Activated CD8-positive, alpha-beta T cell treated with anti-CD3 and anti-CD28 coated beads for 36 hours (primary cell): ENCODE data around the gene ADGRG1. TPM values are rescaled to one million over a fixed set of nuclear protein-coding genes. Genes with fewer than 3 reads are reported as not detected.

Experiments used
- ATAC-seq: fragments of 200-7000 bp; cut with Tn5 transposase; one replicate; pipeline ENCODE4 v1.10.0; 2021; ENCODE audit warnings: mild to moderate bottlenecking, moderate library complexity
- CTCF ChIA-PET: fragments of 350-600 bp; sonication (Branson Sonifier 250); formaldehyde crosslinking; loops from one replicate; lab custom pipeline; 2021; ENCODE audit warnings: antibody characterized with exemption; lab: Charles Lee
- POLR2A ChIA-PET: fragments of 350-600 bp; sonication (Branson Sonifier 250); formaldehyde crosslinking; loops from one replicate; lab custom pipeline; 2021; ENCODE audit warnings: antibody characterized with exemption; lab: Charles Lee
- DNase-seq: peaks from one replicate; pipeline ENCODE4 v3.0.0-alpha.2; 2020
- H3K27ac Mint-ChIP-seq: one replicate; pipeline ENCODE4 v1.8.0; 2021; ENCODE audit warnings: mild to moderate bottlenecking, mixed read lengths
- H3K27me3 Mint-ChIP-seq: one replicate; pipeline ENCODE4 v1.8.0; 2021; ENCODE audit warnings: mixed read lengths
- H3K36me3 Mint-ChIP-seq: one replicate; pipeline ENCODE4 v1.8.0; 2021; ENCODE audit warnings: low read depth, mixed read lengths
- H3K4me1 Mint-ChIP-seq: one replicate; pipeline ENCODE4 v1.8.0; 2021; ENCODE audit warnings: low read depth, mixed read lengths
- H3K4me3 Mint-ChIP-seq: one replicate; pipeline ENCODE4 v1.8.0; 2021; ENCODE audit warnings: mild to moderate bottlenecking, moderate library complexity, mixed read lengths
- H3K9me3 Mint-ChIP-seq: one replicate; pipeline ENCODE4 v1.8.0; 2021; ENCODE audit warnings: mixed read lengths
- intact Hi-C: fragments of 100-400 bp; cut with micrococcal nuclease; formaldehyde crosslinking; loops from one replicate; pipeline ENCODE4 v1.10.0; 2022
- total RNA-seq, 2 experiments: library from RNA; stranded (reverse); gene quantifications; one replicate each; pipeline ENCODE4 v1.2.3, GENCODE V29; 2021
- TF ChIP-seq, protein P1 (sequence below): fragments of 200-600 bp; IDR thresholded peaks from one replicate; pipeline ENCODE4 v1.8.0; 2022; ENCODE audit warnings: antibody characterized with exemption, mild to moderate bottlenecking

The ADGRG1 gene
- total RNA-seq, 2 experiments from 2014 or later = 4.9 to 8.5 TPM

DNA sequence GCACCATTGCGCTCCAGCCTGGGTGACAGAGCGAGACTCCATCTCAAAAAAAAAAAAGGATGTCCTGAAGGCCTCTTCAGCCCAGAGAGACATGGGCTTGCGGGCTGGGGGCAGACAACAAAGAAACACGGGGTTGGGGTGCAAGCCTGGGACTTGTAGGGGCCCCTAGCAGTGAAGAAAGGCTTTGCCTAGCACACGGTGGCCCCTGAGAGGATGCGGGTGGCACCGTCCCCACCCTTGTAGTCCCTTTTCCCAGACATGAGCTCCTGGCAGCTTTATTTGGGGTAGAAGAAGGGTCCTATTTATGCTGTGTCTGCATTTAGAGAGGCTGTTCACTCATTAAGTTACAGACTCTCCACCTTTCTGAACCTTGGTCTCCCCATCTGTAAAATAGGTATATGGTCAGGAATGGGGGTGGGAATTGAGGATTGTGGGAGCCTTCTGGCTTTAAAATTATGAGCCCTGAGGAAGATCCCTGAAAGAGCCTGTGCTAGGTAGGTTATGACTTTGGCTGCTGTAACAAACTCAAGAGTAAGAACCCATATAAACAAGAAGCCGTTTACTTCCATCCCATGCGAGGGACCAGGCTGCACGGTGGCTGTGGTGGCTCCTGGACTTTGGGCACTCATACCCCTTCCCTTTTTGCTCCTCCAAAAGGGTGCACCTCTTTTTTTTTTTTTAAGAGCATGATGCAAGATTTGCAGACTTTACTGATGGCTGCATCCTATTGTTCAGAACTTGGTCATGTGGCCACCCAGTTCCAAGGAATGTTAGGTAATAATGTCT is 20.6 kb upstream of the ADGRG1 start:
- H3K27me3 Mint-ChIP-seq = no peaks in the 10 kb centered on the region
- intact Hi-C loops = loop anchor here (2.0 to 10.0 kb wide), 2 partner anchors 31 to 127 kb away; partner anchors contain the start of gene KATNB1
- peak overlapping the region; percentile 93 for H3K27ac Mint-ChIP-seq
- H3K36me3 Mint-ChIP-seq = no peaks in the 10 kb centered on the region
- ChIA-PET CTCF (interaction anchor here (1.7 to 5.9 kb wide), 6 partner anchors 7 to 42 kb away, joined by 4 to 74 read pairs (median 42); no protein-coding TSS in a partner anchor), POLR2A (interaction anchor here (1.0 to 6.6 kb wide), 4 partner anchors 7 to 39 kb away, joined by 3 to 68 read pairs (median 38); no protein-coding TSS in a partner anchor)
- H3K4me3 Mint-ChIP-seq = no peak overlapping the region
- H3K4me1 Mint-ChIP-seq = peaks cover 62% of the 10 kb centered on the region
- no peaks in the 10 kb centered on the region for H3K9me3 Mint-ChIP-seq
- peak; percentile 1 for DNase-seq
- TF ChIP-seq, protein P1, sequence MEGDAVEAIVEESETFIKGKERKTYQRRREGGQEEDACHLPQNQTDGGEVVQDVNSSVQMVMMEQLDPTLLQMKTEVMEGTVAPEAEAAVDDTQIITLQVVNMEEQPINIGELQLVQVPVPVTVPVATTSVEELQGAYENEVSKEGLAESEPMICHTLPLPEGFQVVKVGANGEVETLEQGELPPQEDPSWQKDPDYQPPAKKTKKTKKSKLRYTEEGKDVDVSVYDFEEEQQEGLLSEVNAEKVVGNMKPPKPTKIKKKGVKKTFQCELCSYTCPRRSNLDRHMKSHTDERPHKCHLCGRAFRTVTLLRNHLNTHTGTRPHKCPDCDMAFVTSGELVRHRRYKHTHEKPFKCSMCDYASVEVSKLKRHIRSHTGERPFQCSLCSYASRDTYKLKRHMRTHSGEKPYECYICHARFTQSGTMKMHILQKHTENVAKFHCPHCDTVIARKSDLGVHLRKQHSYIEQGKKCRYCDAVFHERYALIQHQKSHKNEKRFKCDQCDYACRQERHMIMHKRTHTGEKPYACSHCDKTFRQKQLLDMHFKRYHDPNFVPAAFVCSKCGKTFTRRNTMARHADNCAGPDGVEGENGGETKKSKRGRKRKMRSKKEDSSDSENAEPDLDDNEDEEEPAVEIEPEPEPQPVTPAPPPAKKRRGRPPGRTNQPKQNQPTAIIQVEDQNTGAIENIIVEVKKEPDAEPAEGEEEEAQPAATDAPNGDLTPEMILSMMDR = no peak
- no peak for ATAC-seq

DNA sequence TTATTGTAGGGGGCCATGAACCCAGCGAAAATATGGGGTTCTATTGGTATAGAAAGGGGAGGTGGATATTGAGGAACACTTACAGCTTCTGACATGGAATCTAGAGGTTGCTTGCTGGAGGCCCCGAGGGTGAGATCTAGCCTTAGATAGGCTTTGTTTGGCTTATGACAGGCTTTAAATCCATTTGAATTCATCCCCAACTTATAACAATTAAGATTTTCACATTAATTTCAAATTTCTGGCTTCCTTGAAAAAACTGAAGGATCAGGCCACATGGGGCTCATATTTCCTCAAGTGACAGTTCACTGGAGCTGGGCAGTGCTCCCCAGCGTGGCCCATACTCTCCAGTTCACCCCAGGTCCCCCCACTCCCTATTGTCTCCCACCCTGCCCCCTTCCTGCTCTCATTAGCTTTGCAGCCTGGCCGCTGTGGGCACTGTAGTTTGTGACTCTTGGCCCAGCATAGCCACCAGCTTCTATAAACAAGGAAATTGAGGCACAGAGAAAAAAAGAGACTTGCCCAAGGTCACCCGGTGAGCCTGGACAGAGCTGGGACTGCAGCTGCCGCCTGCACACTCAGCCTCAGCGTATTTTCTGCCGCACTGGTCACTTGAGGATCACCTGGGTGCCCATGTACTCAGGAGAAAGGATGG is 19.8 kb upstream of the ADGRG1 start:
- Mint-ChIP-seq H3K9me3 (no peaks in the 10 kb centered on the region), H3K4me1 (peaks cover 59% of the 10 kb centered on the region), H3K27ac (peak overlapping the region; percentile 93), H3K27me3 (no peaks in the 10 kb centered on the region), H3K36me3 (no peaks in the 10 kb centered on the region), H3K4me3 (no peak overlapping the region)
- POLR2A ChIA-PET = interaction anchor here (1.2 to 6.6 kb wide), 6 partner anchors 8 to 74 kb away, joined by 3 to 68 read pairs (median 19); no protein-coding TSS in a partner anchor
- peak; percentile 1 for DNase-seq
- no peak for ATAC-seq
- TF ChIP-seq, protein P1 = no peak
- CTCF ChIA-PET = interaction anchor here (0.8 to 5.9 kb wide), 15 partner anchors 8 to 127 kb away, joined by 3 to 74 read pairs (median 8); partner anchors contain the start of genes ADGRG1 and KATNB1
- intact Hi-C loops = loop anchor here (2.0 to 10.0 kb wide), 2 partner anchors 32 to 126 kb away; partner anchors contain the start of gene KATNB1

DNA sequence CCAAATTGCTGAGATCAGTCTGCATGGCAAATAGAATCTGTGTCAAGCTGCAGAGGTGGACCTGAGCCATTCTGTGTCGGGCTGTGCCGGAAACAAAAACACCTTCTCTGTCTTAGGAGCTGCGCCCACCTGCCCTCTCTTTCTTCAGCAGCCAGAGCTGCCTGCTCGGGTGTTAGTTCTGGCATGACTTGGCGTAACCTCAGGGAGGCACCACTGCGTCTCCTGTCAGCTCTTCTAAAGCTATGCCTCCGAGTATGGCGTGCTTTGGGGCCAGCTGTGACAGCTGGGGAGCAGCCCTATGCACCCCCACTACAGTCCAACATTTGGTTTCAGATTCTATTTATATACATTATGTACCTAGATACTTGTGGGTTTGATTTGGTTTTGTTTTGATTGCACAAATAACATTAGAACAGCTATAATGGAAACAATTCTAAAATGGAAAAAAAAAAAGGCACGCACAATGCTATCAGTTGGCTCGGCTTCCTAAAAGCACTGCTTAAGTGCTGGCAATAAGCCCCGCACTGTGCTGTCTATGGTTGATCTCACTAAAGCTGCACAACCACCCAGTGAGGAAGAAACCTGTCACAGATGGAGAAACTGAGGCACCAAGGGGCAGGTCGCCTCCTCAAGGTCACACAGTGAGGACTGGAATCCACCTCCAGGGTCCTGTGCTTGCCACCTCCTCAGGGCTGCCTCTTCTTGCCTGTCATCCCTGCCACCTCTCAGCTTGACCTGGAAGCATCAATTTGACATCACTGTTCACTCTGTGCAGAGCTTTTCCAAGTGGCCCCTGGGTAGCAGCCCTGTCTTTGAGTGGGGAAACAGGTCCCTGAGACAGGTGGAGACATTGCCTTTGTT is 18.7 kb upstream of the ADGRG1 start:
- no peaks in the 10 kb centered on the region for H3K36me3 Mint-ChIP-seq
- POLR2A ChIA-PET = interaction anchor here (0.6 to 6.6 kb wide), 16 partner anchors 9 to 126 kb away, joined by 3 to 68 read pairs (median 4); partner anchors contain the start of genes CCDC102A and KATNB1
- peak; percentile 95 for DNase-seq
- ATAC-seq = peak; percentile 93
- TF ChIP-seq, protein P1 = no peak
- peak overlapping the region; percentile 93 for H3K27ac Mint-ChIP-seq
- H3K9me3 Mint-ChIP-seq = no peaks in the 10 kb centered on the region
- H3K27me3 Mint-ChIP-seq = no peaks in the 10 kb centered on the region
- intact Hi-C loops = loop anchor here (2.0 to 10.0 kb wide), 2 partner anchors 33 to 125 kb away; partner anchors contain the start of gene KATNB1
- peaks cover 68% of the 10 kb centered on the region for H3K4me1 Mint-ChIP-seq
- H3K4me3 Mint-ChIP-seq = peak overlapping the region; percentile 49
- CTCF ChIA-PET = interaction anchor here (0.8 to 5.9 kb wide), 21 partner anchors 9 to 147 kb away, joined by 3 to 74 read pairs (median 6); partner anchors contain the start of genes ADGRG1, KATNB1 and POLR2C

DNA sequence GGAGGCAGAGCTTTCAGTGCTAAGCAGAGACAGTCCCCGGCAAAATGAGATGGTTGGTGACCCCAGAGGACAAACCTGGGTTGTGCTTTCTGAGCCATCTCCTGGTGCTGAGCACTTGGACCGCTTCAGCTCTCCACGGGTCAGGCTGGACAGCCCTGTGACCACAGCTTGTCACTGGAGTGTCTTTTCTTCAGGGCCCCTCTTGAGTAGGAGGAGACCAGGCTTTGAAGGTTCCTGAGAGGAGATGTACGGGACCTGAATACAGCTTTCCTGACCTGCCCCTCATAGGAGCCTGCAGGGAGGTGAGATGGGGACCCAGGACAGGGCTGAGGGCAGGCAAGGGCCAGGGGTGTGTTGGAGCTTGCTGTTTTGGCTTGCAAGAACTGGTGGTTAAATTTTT is 17.8 kb upstream of the ADGRG1 start:
- Mint-ChIP-seq H3K27me3 (no peaks in the 10 kb centered on the region), H3K9me3 (no peaks in the 10 kb centered on the region), H3K4me3 (peak overlapping the region; percentile 49), H3K4me1 (peaks cover 70% of the 10 kb centered on the region), H3K36me3 (no peaks in the 10 kb centered on the region), H3K27ac (peak overlapping the region; percentile 93)
- intact Hi-C loops = no loop called here
- DNase-seq = no peak
- ChIA-PET POLR2A (interaction anchor here (0.7 to 6.6 kb wide), 11 partner anchors 10 to 74 kb away, joined by 3 to 68 read pairs (median 4); partner anchors contain the start of gene CCDC102A), CTCF (interaction anchor here (1.0 to 5.9 kb wide), 15 partner anchors 10 to 148 kb away, joined by 3 to 74 read pairs (median 10); partner anchors contain the start of genes ADGRG3, KATNB1 and POLR2C)
- TF ChIP-seq, protein P1 = no peak
- no peak for ATAC-seq
